IPS DF 4.7 (cell line): ENCODE measurements around the gene NSUN6.
"Not testable (repeated sequence)": the region's sequence is repeated elsewhere in the genome, so short reads cannot be mapped to it uniquely, and the experiment has no call there.

Source experiments
- DNase-seq: peaks from one replicate; pipeline ENCODE4 v3.0.0-alpha.2; 2013; ENCODE audit warnings: low spot score; ENCODE audit errors: extremely low read depth

The NSUN6 gene

GRCh38 chr10:18610517-18610916 lies 40.9 kb downstream of the NSUN6 start:
- no peak for DNase-seq

GRCh38 chr10:18608596-18608995 lies 42.8 kb downstream of the NSUN6 start:
- no peak for DNase-seq

DNA sequence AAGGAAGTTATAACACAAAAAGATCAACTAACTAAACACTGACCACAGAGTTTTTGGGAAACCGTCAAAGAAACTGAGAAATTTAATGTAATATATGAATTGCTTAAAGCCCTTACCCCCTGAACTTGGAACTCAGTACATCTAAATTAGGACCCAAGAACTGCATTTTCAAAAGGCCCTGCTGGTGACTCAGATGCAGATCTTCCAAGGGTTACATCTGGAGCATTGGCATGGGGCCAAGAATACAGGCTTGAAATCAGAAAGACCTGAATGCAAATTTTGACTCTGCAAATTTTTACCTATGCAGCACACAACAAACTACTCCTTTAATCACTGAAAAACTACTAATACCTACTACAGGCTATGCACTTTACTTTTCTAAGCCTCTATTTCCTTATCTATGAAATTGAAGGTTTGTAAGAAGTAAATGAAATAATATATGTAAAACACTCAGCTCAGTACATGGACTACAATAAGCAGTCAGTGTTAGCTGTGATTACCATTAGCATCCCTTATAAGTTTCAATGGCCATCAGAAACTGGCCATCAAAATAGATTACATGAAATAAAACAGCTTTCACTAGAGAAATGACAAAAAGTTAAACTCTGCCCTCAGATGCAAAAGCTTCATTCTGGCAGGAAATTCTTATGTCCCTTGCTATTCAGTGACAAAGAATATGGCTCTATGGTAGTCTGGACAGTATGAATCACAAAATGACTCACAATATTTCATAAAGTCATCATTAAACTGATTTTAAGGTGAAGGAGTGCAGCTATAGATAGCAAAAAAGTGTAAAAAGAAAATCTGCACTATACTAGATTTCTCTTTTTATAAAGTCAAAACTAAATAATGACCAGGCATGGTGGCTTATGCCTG lies 43.6 kb downstream of the NSUN6 start:
- DNase-seq, result no peak

- DNase-seq, result no peak
These were observed 45.2 kb downstream of the NSUN6 start for GRCh38 chr10:18606051-18606695.

GRCh38 chr10:18601321-18601720 lies 50.1 kb downstream of the NSUN6 start:
- no peak for DNase-seq

DNA sequence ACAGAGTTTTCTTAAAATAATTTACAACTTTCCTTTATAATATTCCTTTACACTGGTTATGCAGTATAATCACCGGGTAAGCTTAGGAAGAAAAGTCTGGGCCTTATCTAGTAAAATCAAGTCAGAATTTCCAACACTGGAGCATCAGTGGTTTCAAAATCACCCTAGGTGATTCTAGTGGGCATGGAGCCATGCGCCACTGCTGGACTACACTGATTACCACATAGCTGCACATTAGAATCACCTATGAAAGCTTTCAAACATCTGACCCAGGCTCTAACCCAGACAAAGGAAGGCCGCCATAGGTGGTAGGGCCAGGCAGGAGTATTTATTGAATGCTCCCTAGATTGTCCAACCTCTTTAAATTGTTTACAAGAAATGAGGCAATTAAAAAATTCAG lies 52.0 kb downstream of the NSUN6 start:
- no peak for DNase-seq

GRCh38 chr10:18594574-18595156 lies 56.7 kb downstream of the NSUN6 start:
- DNase-seq, result no peak

- not testable (repeated sequence) for DNase-seq
These were observed 60.2 kb downstream of the NSUN6 start for GRCh38 chr10:18591141-18591540.

DNA sequence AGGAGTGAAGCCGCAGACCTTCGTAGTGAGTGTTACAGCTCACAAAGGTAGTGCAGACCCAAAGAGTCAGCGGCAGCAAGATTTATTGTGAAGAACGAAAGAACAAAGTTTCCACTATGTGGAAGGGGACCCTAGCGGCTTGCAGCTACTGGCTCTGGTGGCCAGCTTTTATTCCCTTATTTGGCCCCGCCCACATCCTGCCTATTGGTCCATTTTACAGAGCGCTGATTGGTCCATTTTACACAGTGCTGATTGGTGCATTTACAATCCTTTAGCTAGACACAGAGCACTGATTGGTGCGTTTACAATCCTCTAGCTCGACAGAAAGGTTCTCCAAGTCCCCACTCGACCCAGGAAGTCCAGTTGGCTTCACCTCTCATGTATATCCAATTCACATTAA lies 64.8 kb downstream of the NSUN6 start:
- DNase-seq, result not testable (repeated sequence)

DNA sequence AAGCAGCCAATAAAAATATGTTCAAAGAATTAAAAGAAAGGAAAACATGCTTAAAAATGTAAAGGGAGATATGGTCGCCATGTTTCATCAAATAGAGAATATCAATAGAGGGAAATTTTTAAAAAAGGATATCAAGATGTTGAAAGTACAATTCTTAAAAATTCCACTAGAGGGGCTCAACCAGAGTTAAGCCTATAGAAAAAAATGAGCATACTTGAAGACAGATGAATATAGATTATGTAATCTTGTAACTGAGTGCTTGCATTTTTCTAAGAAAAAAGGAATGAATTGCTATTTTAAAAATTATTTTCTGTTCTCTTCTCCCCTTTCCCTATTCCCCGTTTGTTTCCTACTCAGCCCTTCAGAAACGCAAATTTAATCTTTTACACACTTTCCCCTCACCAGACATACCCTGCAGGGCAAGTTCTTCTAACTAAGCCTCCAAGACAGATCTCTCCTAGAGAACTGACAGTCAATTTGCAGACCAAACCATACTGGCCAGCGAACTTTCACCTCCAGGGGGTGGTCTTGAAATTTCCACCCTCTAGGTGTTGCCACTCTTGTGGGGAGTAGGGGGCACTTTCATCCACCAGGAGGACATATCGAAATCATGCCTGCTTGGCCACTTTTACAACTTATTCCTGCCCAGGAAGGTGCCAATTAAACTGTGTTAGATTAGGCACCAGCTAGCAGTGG lies 67.7 kb downstream of the NSUN6 start:
- no peak for DNase-seq

- DNase-seq, result no peak
These were observed 68.6 kb downstream of the NSUN6 start for GRCh38 chr10:18582803-18583202.

DNA sequence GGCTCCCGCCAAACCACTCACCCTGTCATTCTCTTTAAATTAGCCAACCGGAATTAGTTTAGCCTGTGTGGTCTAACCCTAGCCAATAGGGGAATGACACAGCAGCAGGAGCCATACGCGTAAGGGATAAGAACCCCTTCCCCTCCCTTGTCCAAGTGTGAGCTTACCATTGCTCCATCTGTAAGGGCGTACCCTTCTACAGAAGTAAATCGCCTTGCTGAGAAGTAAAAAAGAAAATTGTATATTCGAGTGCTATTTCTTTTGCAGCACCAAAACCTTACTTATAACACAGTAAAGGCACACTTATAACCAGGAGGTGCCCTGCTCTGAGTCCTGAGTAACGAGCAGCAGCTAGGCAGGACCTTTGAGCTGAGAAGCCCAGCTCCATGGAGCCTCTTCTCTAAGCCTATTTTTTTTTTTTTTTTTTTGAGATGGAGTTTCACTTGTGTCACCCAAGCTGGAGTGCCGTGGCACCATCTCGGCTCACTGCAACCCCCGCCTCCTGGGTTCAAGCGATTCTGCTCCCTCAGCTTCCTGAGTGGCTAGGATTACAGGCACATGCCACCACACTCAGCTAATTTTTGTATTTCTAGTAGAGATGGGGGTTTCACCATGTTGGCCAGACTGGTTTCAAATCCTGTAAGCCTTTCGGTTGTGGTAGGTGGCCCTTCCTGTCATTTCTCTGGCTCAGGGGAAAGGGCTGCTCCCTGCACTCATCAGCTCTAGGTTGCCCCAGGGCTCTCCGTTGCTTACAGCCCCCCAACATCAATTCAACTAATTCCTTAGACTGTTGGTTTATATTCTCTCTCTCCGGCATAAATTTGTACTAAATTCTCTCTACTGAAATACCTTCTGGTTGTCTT lies 73.3 kb downstream of the NSUN6 start:
- no peak for DNase-seq

GRCh38 chr10:18576586-18576985 lies 74.8 kb downstream of the NSUN6 start:
- no peak for DNase-seq

GRCh38 chr10:18572959-18573561 lies 78.3 kb downstream of the NSUN6 start:
- DNase-seq, result no peak

- no peak for DNase-seq
These were observed 79.6 kb downstream of the NSUN6 start for GRCh38 chr10:18571780-18572179.

- no peak for DNase-seq
These were observed 80.3 kb downstream of the NSUN6 start for GRCh38 chr10:18571076-18571475.

DNA sequence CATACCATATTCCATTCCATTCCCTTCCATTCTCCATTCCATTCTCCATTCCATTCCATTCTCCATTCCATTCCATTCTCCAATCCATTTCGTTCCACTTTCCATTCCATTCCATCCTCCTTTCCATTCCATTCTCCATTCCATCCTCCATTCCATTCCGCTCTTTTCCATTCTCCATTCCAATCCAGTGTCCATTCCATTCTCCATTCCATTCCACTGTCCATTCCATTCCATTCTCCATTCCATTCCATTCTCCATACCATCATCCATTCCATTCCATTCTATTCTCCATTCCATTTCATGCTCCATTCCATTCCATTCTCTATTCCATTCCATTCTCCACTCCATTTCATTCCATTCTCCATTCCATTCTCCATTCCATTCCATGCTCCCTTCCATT lies 81.0 kb downstream of the NSUN6 start:
- not testable (repeated sequence) for DNase-seq

GRCh38 chr10:18567343-18567856 lies 84.0 kb downstream of the NSUN6 start:
- no peak for DNase-seq

- DNase-seq, result no peak
These were observed 85.2 kb downstream of the NSUN6 start for GRCh38 chr10:18566177-18566576.

GRCh38 chr10:18565006-18565405 lies 86.4 kb downstream of the NSUN6 start:
- no peak for DNase-seq
